ENCODE results near the gene SGMS1. TPM values are rescaled to one million over a fixed set of nuclear protein-coding genes. Genes with fewer than 3 reads are reported as not detected.
"Not testable (repeated sequence)": the region's sequence is repeated elsewhere in the genome, so short reads cannot be mapped to it uniquely, and the experiment has no call there.

Gene SGMS1

DNA sequence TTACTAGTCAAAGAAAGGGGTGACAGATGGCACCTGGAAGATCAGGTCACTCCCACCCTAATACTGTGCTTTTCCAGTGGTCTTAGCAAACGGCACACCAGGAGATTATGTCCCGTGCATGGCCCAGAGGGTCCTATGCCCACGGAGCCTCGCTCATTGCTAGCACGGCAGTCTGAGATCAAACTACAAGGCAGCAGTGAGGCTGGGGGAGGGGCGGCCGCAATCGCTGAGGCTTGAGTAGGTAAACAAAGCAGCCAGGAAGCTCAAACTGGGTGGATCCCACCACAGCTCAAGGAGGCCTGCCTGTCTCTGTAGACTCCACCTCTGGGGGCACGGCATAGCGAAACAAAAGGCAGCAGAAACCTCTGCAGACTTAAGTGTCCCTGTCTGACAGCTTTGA is 361.1 kb downstream of the SGMS1 start:
- not testable (repeated sequence) for H3K4me3 ChIP-seq (ENCODE audit: insufficient read depth in 1 of 2, low read depth in 1 of 2, low read length in 2 of 2); H3K4me1 ChIP-seq (ENCODE audit: control insufficient read depth, insufficient read depth, low read depth, low read length); H3K23ac ChIP-seq (ENCODE audit: low read length in 2 of 2); H2BK120ac ChIP-seq (ENCODE audit: low read depth, low read length); H3K18ac ChIP-seq (ENCODE audit: low read depth in 1 of 2, low read length in 2 of 2); DNase-seq; H3K4ac ChIP-seq (ENCODE audit: low read depth in 1 of 2, low read length in 2 of 2); H3K79me1 ChIP-seq (replicated peaks; ENCODE audit: low read length, poor library complexity, severe bottlenecking); H4K91ac ChIP-seq (ENCODE audit: low read length); H3K14ac ChIP-seq (ENCODE audit: low read length in 2 of 2); H3K9me3 ChIP-seq (ENCODE audit: control insufficient read depth, low read length); H3K27ac ChIP-seq (ENCODE audit: low read length, poor library complexity, severe bottlenecking); H2AK5ac ChIP-seq (ENCODE audit: low read length, severe bottlenecking); H2BK5ac ChIP-seq (ENCODE audit: low read depth, low read length, poor library complexity, severe bottlenecking); H3K9ac ChIP-seq (ENCODE audit: low read length); H2BK12ac ChIP-seq (ENCODE audit: low read length in 2 of 2); H3K36me3 ChIP-seq (ENCODE audit: control insufficient read depth in 1 of 2, insufficient read depth in 2 of 2, low read depth in 1 of 2, low read length in 2 of 2); H4K8ac ChIP-seq (ENCODE audit: low read length); H3K4me2 ChIP-seq (ENCODE audit: low read length, poor library complexity, severe bottlenecking); H2AFZ ChIP-seq (ENCODE audit: low read depth, low read length); H2BK15ac ChIP-seq (ENCODE audit: low read depth, poor library complexity, severe bottlenecking)
- peaks cover 0 to 14% of the 10 kb centered on the region in 2 experiments for H3K27me3 ChIP-seq (ENCODE audit: control insufficient read depth in 1 of 2, insufficient read depth in 1 of 2, low read length in 2 of 2)
- 92% methylated on average over 10 of the region's 10 CpGs for WGBS

DNA sequence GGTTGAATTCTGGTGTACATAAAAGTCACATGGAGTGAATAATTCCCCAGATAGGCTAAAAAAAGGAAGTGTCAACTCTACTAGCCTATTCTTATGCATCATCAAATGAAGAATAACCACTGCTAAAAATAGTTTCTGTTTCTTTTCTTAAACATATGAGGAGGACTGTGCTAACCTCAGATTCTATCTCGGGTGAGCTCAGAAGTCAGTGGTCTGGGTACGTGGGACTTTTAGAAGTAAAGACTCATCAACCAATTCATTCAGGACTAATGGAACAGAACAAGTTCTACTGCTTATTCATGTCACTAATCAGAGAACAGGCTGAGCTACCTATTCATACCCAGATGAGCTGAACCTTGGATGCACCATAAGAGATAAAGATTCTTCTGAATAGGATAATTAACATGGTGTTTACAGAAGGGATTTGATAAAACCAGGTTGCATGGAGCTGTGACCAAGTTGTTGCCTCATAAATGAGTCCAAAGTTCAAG is 362.9 kb downstream of the SGMS1 start:
- DNase-seq: no peak
- H3K14ac ChIP-seq (ENCODE audit: low read length in 2 of 2): no peak overlapping the region
- no peaks in the 10 kb centered on the region for H3K79me1 ChIP-seq (replicated peaks; ENCODE audit: low read length, poor library complexity, severe bottlenecking)
- no peak overlapping the region for H3K18ac ChIP-seq (ENCODE audit: low read depth in 1 of 2, low read length in 2 of 2)
- H2BK15ac ChIP-seq (ENCODE audit: low read depth, poor library complexity, severe bottlenecking): no peak overlapping the region
- H3K27ac ChIP-seq (ENCODE audit: low read length, poor library complexity, severe bottlenecking): no peak overlapping the region
- H2AK5ac ChIP-seq (ENCODE audit: low read length, severe bottlenecking): no peak overlapping the region
- no peaks in the 10 kb centered on the region for H3K36me3 ChIP-seq (ENCODE audit: control insufficient read depth in 1 of 2, insufficient read depth in 2 of 2, low read depth in 1 of 2, low read length in 2 of 2)
- no peak overlapping the region for H2AFZ ChIP-seq (ENCODE audit: low read depth, low read length)
- no peak overlapping the region for H3K4ac ChIP-seq (ENCODE audit: low read depth in 1 of 2, low read length in 2 of 2)
- H2BK5ac ChIP-seq (ENCODE audit: low read depth, low read length, poor library complexity, severe bottlenecking): no peak overlapping the region
- H2BK12ac ChIP-seq (ENCODE audit: low read length in 2 of 2): no peak overlapping the region
- no peak overlapping the region for H4K8ac ChIP-seq (ENCODE audit: low read length)
- no peak overlapping the region for H3K23ac ChIP-seq (ENCODE audit: low read length in 2 of 2)
- H4K91ac ChIP-seq (ENCODE audit: low read length): no peak overlapping the region
- WGBS: 62% methylated on average over 2 of the region's 2 CpGs
- H3K9me3 ChIP-seq (ENCODE audit: control insufficient read depth, low read length): peaks cover 4% of the 10 kb centered on the region
- peaks cover 2 to 30% of the 10 kb centered on the region in 2 experiments for H3K27me3 ChIP-seq (ENCODE audit: control insufficient read depth in 1 of 2, insufficient read depth in 1 of 2, low read length in 2 of 2)
- H3K9ac ChIP-seq (ENCODE audit: low read length): no peak overlapping the region
- no peak overlapping the region for H3K4me3 ChIP-seq (ENCODE audit: insufficient read depth in 1 of 2, low read depth in 1 of 2, low read length in 2 of 2)
- no peaks in the 10 kb centered on the region for H3K4me1 ChIP-seq (ENCODE audit: control insufficient read depth, insufficient read depth, low read depth, low read length)
- H3K4me2 ChIP-seq (ENCODE audit: low read length, poor library complexity, severe bottlenecking): no peak overlapping the region
- H2BK120ac ChIP-seq (ENCODE audit: low read depth, low read length): no peak overlapping the region

Small RNA genes lying within 50 kb of the gene (small RNA-seq; reads per million reads assigned to genes)
- gene RNU7-107P (ENCODE audit: low read depth): not detected
